ENCODE results near the gene SPAG9.
"Not testable (repeated sequence)": the region's sequence is repeated elsewhere in the genome, so short reads cannot be mapped to it uniquely, and the experiment has no call there.

Gene SPAG9

DNA sequence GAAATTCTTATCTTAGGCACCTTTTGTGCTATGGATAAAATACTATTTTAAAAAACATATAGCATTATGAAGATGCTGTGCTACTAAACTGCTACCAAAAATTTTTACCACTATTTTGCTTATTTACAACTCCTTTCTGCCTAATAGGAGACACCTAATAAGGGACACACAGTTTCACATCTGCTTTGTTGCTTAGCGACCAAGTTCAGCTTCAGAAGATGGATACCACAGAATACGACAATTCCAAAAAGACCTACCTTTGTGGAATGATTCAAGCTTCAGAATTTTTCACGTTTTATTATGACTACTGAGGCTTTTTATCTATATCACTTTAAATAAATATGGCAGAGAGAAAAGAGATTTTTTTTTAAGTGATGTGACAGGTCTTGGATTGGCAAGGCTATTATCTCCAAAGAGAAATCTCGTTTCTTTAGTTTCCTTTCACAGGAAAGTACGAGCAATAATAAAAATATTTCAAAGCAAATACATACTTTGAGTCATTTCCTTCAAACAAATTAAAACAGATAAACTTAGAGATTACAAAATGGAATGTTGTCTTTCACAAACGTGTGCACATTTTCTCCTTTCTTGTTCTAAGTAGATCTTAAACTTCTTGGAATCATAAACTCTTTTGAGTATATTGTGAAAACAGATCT, 35.4 kb downstream of the SPAG9 start:
- DNase-seq (ENCODE audit: low read depth): no peak

GRCh38 chr17:51083981-51084380, 36.7 kb downstream of the SPAG9 start:
- no peak for DNase-seq (ENCODE audit: low read depth)

GRCh38 chr17:51083364-51083763, 37.3 kb downstream of the SPAG9 start:
- DNase-seq (ENCODE audit: low read depth): not testable (repeated sequence)

GRCh38 chr17:51079049-51079448, 41.6 kb downstream of the SPAG9 start:
- no peak for DNase-seq (ENCODE audit: low read depth)

DNA sequence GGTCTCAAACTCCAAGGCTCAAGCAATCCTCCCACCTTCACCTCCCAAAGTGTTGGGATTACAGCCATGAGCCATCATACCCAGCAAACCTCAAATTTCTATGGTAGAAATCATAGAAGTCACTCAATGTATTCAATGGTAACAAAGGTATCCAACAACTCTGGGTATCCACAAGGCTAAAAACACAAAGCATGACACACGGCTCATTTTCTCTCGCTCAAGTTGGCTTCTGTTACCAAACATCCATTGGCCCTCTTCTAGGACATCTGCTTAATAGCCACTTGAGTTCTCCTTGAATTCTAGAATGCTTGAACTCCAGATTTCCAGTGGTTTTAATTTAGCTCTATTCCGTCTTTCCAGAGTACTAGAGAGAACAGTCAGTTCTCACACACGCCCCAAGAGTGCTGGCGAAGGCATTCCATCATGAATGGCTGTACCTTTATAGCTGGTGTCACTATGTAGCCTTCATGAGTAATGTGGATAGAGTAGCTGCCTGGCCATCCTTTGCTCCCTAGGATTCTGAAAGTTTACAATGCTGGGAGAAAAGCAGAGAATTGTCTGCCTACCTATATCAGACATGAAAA, 42.6 kb downstream of the SPAG9 start:
- DNase-seq (ENCODE audit: low read depth): no peak

- no peak for DNase-seq (ENCODE audit: low read depth)
Observed at GRCh38 chr17:51076821-51077220, 43.8 kb downstream of the SPAG9 start.

GRCh38 chr17:51071556-51071955, 49.1 kb downstream of the SPAG9 start:
- no peak for DNase-seq (ENCODE audit: low read depth)

DNA sequence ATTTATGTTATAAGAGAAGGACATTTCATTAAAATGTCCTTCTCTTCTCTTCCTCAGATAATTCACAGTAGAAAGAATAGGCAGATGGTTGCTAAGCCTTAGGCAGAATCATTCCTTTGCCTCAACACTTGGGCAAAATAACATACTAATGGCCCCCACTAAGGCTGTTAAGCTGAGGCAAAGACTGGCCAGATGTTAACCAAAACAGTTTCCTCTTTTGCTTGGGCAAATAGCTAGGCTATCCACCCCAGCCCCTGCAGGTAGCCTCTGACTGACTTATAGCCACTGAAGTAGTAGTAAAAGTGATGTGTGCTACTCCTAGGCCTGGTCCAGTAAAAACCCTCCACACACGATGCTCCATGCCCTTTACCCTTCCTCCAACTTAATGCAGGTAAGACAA, 55.2 kb downstream of the SPAG9 start:
- no peak for DNase-seq (ENCODE audit: low read depth)

- DNase-seq (ENCODE audit: low read depth): no peak
Observed at GRCh38 chr17:51064061-51064735, 56.5 kb downstream of the SPAG9 start.

GRCh38 chr17:51060396-51060795, 60.3 kb downstream of the SPAG9 start:
- no peak for DNase-seq (ENCODE audit: low read depth)

GRCh38 chr17:51059781-51060180, 60.9 kb downstream of the SPAG9 start:
- DNase-seq (ENCODE audit: low read depth): no peak

DNA sequence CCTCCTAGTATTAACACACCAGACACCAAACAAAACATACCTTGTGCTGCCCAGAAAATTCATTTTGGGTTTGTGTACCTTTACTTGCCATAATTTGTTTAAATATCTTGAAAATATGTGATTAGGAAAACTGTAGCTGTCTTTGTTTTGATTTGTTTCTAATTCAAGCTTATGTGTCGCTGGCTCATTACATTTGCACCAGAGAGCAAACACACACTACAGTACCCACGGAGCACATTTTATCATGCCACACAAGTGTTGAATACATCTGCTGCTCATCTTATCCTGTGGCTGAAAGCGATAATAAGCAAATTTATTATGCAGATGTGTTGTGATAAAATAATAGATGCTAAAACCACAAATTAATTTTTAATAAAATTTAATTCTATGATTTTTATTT, 63.1 kb downstream of the SPAG9 start:
- DNase-seq (ENCODE audit: low read depth): no peak

DNA sequence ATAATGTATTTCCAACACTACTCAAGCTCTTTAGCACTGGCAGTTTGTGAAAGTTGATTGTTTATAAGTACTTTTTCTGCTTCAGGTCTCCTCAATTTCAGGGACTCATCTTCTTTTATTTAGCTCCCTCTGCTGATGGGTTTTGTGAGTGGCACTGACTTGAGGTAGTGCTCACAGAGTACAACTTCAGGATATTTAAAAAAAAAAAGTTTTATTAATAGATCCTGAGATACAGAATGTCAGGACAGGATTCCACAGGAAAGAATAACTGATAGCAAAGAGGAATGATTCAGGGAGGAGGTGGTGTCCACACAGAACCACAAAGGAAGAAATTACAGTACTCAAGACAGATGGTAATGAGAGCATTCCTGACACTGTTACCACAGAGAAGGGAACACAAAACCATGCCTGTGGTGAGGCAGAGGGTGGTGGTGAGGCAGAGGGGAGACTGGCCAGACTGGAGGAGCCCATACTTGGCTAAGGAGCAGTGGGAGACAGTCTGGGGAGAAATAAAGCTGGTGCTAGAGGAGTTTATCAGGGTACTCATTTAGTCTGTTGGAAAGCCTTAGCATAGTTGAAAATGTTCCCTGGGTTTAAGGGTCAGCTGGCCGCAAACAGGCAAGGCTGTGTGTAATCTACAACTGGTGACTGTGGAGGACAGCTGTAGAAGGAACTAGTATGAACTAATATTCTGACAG, 63.7 kb downstream of the SPAG9 start:
- no peak for DNase-seq (ENCODE audit: low read depth)

DNA sequence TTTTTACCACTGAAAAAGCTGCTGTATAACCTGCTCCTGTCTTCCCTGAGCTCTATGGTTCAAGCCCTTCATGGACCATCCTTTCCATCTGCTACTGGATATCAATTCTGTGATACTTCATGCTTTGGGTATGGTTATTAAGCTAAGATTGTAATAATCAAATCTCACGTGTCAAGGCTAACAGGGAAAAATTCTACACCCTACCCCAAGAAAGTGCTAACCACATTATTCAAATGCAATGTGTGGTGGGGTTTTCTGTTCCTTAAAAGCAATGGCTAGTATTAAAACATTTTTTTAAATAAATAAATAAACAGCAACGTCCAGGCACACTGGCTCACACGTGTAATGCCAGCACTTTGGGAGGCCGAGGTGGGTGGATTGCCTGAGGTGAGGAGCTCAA, 65.9 kb downstream of the SPAG9 start:
- no peak for DNase-seq (ENCODE audit: low read depth)

- DNase-seq (ENCODE audit: low read depth): no peak
Observed at GRCh38 chr17:51052235-51052634, 68.4 kb downstream of the SPAG9 start.

DNA sequence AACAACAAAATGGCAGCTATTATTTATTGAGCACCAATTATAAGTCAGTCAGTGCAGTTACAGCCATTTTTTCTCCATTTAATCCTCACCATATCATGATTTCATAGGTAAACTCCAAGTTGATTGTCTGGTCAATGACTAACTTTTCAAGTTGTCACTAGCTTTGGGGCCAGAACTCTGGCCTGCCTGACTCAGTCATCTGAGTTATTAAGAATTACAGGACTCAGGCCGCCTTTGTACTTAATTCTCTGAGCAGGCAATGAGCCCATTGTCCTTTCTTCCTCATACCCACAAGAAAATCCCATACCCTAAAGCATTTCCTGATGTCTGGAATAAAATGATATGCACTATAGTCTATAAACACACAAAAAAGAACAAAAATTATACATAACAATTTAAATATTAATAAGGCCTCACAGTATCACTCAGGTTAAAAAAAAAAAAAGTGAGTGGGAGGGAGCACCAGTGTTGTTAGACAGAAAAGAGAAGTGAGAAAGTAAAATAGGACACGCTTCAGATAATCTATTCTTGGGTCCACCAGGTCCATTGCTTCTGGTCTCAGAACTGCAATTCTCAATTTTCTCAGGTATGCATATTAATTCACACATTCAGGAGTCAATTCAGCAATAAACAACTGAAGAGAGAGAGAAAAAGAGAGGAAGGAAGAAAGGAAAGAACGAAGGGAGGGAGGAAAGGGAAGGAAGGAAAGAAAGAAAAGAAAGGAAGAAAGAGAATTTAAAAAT, 70.2 kb downstream of the SPAG9 start:
- DNase-seq (ENCODE audit: low read depth): no peak

GRCh38 chr17:51046514-51047384, 73.9 kb downstream of the SPAG9 start:
- no peak for DNase-seq (ENCODE audit: low read depth)

DNA sequence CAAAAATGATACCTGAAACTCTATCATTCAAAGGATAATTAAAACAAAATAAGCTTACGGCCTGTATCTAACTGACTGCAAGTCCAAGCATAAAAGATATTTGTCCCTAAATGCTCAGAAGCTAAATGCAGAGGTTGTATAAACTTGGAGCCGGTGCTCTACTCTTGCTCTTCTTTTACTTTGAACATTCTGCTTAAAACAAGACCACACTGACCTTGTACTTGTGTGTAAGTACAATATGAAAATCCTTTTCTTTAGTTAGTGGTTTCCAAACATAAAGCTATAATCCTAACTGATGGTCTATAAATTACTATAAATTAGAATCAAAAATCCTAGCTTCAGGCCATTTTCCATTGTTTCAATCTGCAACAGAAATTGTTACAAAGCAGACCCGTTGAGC, 74.6 kb downstream of the SPAG9 start:
- DNase-seq (ENCODE audit: low read depth): no peak

DNA sequence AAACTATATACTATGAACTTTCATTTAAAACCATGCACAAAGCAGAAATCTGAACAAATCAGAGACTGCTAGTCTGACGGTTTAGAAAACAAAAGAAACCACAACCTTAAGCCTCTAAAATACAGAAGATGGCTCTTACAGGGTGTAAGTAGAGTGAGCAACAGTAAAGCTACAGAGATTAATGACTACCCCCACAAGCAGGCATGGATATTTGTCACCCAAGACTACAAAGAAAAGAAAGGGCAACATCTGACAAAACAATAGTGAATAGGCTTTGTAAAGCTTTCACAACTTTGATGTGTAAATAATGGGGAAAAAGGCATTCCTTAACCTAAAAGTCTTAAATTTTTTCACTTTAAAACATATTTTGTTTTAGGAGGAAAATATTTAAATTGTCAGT, 75.0 kb downstream of the SPAG9 start:
- no peak for DNase-seq (ENCODE audit: low read depth)

- DNase-seq (ENCODE audit: low read depth): no peak
Observed at GRCh38 chr17:51044976-51045375, 75.7 kb downstream of the SPAG9 start.

DNA sequence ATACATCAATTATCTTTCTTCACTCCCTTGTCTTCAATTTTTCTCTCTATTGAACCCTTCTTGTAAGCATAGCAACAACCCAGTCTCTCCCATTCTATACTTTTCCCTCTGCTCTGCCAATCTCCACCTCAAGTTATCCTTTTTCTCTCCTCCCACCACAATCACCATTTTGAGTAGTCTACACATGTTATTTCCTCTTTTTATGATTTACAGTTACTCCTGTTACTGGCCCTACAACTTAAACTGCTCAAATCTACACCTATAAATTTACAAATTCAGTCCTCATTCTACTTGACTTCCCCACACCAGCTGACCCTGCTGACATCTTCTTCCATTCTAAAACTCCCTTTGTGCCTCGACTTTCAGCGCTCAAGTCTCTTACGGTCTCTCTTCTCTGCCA, 84.6 kb downstream of the SPAG9 start:
- no peak for DNase-seq (ENCODE audit: low read depth)

All from stimulated activated CD8-positive, alpha-beta memory T cell treated with anti-CD3 and anti-CD28 coated beads, Interleukin-12 subunit alpha, Interleukin-12 subunit beta, amount 100 ng/mL, for 4 hours (primary cell).